ENCODE results near the gene FXYD3.

The FXYD3 gene

DNA sequence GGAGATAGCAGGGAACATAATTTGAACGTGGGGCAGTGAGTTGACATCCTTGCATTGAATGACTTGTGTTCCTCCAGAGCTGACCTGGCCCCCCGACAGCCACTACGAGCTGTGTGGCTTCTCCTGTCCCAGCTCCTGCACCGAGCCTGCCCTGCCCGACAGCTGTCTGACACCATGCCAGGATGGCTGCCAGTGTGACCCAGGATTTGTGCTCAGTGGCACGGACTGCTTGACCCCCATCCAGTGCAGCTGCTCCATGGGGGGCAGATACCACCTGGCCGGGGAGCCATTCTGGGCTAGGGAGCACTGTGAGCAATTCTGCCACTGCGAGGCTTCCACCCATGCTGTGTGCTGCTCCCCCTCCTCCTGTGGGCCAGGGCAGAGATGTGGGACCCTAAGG, 29.2 kb upstream of the FXYD3 start:
- no peaks in the 10 kb centered on the region for H3K27me3 ChIP-seq (ENCODE audit: control insufficient read depth, insufficient read depth, low read length)
- H3K27ac ChIP-seq (ENCODE audit: low read depth, low read length), result no peak overlapping the region
- no peaks in the 10 kb centered on the region for H3K36me3 ChIP-seq (ENCODE audit: control insufficient read depth, insufficient read depth, low read length)
- H3K9me3 ChIP-seq (ENCODE audit: control insufficient read depth, insufficient read depth, low read depth, low read length), result peaks cover 4% of the 10 kb centered on the region; the same call in 1 of the 2 replicates
- H3K4me1 ChIP-seq (ENCODE audit: control insufficient read depth, insufficient read depth, low read length), result peaks cover 32% of the 10 kb centered on the region
- no peak overlapping the region for H3K9ac ChIP-seq (ENCODE audit: low read length)
- no peak overlapping the region for H3K4me3 ChIP-seq (ENCODE audit: low read depth, low read length)

DNA sequence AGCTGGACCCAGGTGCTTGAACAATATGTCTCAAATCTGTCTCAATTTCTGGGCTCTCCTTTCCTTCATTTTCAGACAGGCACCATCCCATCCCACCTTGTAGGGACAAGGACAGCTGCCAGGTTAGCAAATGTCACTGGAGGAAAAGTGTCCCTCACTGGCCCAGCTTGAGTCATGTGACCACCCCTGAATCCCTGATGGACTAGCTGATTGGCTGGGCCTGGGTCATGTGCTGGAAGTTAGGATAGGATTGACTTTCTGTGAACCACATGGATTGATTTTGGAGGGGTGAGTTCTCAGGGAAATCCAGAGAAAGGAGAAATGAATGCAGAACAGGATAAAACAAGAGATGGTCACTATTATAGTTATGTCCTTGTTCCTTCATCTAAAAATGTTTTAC, 28.2 kb upstream of the FXYD3 start:
- Histone ChIP-seq H3K9ac (ENCODE audit: low read length) (no peak overlapping the region), H3K27me3 (ENCODE audit: control insufficient read depth, insufficient read depth, low read length) (no peaks in the 10 kb centered on the region), H3K4me1 (ENCODE audit: control insufficient read depth, insufficient read depth, low read length) (peaks cover 32% of the 10 kb centered on the region), H3K9me3 (ENCODE audit: control insufficient read depth, insufficient read depth, low read depth, low read length) (peaks cover 2% of the 10 kb centered on the region; the same call in 1 of the 2 replicates), H3K27ac (ENCODE audit: low read depth, low read length) (no peak overlapping the region), H3K4me3 (ENCODE audit: low read depth, low read length) (no peak overlapping the region), H3K36me3 (ENCODE audit: control insufficient read depth, insufficient read depth, low read length) (no peaks in the 10 kb centered on the region)

DNA sequence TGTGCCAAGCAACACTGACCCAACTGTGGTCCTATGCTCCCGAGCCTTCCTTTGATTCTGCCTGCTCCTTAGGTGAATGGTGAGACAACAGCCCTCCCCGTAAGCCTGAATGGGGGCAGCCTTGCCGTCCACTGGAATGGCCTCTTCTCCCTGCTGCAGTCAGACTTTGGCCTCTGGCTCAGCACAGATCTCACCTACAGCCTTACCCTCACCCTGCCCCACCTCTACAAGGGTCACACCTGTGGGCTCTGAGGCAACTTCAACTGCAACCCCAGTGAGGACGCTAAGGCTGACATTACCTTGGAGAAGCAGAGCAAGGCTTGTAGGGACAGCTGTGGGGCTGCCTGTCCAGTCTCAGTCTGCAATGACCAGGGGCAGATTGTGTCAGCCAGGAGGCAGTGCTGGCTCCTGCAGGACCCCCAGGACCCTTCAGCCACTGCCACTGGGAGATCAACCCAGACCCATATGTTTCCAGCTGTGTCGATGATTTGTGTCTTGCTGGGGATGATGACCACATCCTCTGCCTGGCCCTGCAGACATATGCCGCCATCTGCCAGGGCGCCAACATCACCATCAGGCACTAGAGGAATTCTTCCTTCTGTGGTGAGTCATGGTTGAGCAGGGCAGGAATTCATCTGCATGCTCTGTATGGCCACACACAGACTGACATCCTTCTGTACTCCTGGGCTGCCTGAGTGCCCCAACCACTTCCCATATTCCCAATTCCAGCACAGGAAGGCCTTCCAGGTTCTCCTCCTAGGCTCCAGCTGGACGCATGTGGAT, 27.3 kb upstream of the FXYD3 start:
- Histone ChIP-seq H3K36me3 (ENCODE audit: control insufficient read depth, insufficient read depth, low read length) (no peaks in the 10 kb centered on the region), H3K27ac (ENCODE audit: low read depth, low read length) (no peak overlapping the region), H3K4me1 (ENCODE audit: control insufficient read depth, insufficient read depth, low read length) (peaks cover 32% of the 10 kb centered on the region), H3K9ac (ENCODE audit: low read length) (no peak overlapping the region), H3K9me3 (ENCODE audit: control insufficient read depth, insufficient read depth, low read depth, low read length) (no peaks in the 10 kb centered on the region), H3K27me3 (ENCODE audit: control insufficient read depth, insufficient read depth, low read length) (no peaks in the 10 kb centered on the region), H3K4me3 (ENCODE audit: low read depth, low read length) (no peak overlapping the region)

DNA sequence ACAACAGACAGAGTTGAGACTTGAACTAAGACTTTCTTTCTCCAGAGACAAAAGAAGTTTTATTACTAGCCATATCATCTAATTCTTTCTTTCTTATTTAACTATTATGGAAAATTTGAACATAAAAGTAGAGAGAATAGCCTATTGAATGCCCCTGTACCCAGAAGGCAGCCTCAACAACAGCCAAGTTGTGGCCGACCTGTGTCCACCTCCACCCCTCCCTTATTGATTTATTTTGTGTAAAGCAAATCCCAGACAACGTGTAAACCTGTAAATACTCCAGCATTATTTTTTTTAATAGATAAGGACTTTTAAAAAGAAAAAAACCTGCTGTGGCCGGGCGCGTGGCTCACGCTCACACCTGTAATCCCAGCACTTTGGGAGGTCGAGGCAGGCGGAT, 26.1 kb upstream of the FXYD3 start:
- Histone ChIP-seq H3K27me3 (ENCODE audit: control insufficient read depth, insufficient read depth, low read length) (no peaks in the 10 kb centered on the region), H3K36me3 (ENCODE audit: control insufficient read depth, insufficient read depth, low read length) (no peaks in the 10 kb centered on the region), H3K4me3 (ENCODE audit: low read depth, low read length) (no peak overlapping the region), H3K27ac (ENCODE audit: low read depth, low read length) (no peak overlapping the region), H3K9ac (ENCODE audit: low read length) (no peak overlapping the region), H3K4me1 (ENCODE audit: control insufficient read depth, insufficient read depth, low read length) (peaks cover 25% of the 10 kb centered on the region), H3K9me3 (ENCODE audit: control insufficient read depth, insufficient read depth, low read depth, low read length) (no peaks in the 10 kb centered on the region)

DNA sequence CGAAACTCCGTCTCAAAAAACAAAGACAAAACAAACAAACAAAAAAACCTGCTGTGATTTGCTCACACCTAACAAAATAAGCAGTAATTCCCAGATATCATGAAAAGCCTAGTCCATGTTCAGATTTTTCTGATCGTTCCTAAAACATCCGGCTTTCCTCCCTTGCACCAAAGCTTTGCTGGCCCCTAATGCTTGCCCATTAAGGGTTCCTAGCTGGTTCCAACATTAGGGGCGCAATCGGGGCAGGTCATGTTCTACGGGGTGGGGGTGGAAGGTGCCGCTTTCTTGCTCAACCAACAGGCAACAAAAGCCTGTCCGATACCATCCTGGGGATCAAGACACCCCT, 25.5 kb upstream of the FXYD3 start:
- Histone ChIP-seq H3K36me3 (ENCODE audit: control insufficient read depth, insufficient read depth, low read length) (no peaks in the 10 kb centered on the region), H3K9me3 (ENCODE audit: control insufficient read depth, insufficient read depth, low read depth, low read length) (no peaks in the 10 kb centered on the region), H3K4me1 (ENCODE audit: control insufficient read depth, insufficient read depth, low read length) (peaks cover 24% of the 10 kb centered on the region), H3K27ac (ENCODE audit: low read depth, low read length) (no peak overlapping the region), H3K9ac (ENCODE audit: low read length) (peak overlapping the region; percentile 25), H3K27me3 (ENCODE audit: control insufficient read depth, insufficient read depth, low read length) (no peaks in the 10 kb centered on the region), H3K4me3 (ENCODE audit: low read depth, low read length) (no peak overlapping the region)

DNA sequence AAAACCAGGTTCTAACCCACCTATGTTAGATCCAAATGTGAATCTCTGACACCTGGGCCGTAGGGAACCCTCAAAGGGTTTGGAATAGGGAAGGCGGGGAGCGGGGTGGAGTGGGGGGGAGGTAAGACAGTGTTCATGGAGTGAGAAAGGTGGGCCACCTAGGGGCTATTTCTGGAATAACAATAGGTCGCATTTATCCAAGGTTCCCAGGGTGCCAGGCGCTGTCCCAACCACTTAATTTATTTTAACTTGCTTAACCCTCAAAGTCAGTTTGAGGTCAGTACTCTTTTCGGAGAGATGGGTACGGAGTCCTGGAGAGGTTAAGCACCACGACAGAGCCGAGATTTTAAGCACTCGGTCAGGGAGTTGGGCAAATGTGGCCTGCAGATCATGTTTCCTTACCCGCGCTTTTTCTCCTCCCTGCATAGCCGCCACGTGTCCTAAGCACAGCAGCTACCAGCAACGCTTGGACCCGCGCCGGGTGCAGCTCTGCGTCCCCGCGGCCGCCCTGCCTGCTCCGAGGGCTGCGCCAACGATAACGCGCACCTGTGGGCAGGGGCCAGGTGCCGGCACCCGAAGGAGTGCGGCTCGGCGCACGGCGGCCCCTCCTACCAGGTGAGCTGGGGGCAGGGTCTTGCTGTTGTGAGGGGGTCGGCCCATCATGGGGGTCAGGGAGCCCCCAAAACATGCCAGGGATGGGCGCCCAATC, 25.0 kb upstream of the FXYD3 start:
- H3K36me3 ChIP-seq (ENCODE audit: control insufficient read depth, insufficient read depth, low read length), result no peaks in the 10 kb centered on the region
- H3K9ac ChIP-seq (ENCODE audit: low read length), result peak overlapping the region; percentile 61
- H3K27me3 ChIP-seq (ENCODE audit: control insufficient read depth, insufficient read depth, low read length), result no peaks in the 10 kb centered on the region
- H3K9me3 ChIP-seq (ENCODE audit: control insufficient read depth, insufficient read depth, low read depth, low read length), result no peaks in the 10 kb centered on the region
- H3K4me1 ChIP-seq (ENCODE audit: control insufficient read depth, insufficient read depth, low read length), result peaks cover 24% of the 10 kb centered on the region
- peak overlapping the region; percentile 43; the same call in 1 of the 2 replicates for H3K4me3 ChIP-seq (ENCODE audit: low read depth, low read length)
- no peak overlapping the region for H3K27ac ChIP-seq (ENCODE audit: low read depth, low read length)

DNA sequence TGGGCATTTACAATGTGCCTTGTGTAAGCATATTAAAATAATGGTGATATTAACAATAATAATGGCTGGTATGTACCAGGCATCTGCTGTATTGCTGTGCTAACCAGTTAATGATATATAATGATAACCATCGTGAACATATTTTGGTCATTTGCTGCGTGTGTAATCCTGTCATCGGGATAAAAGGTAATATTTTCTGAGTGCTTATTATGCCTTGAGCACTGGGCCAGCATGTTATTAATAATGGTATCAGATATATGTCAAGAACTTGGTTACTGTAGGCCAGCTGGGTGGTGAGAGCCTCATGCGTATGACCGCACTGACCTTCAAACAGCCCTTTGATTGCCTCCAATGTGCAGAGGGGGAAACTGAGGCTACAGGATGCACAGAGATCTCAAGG, 22.2 kb upstream of the FXYD3 start:
- H3K4me1 ChIP-seq (ENCODE audit: control insufficient read depth, insufficient read depth, low read length), result peaks cover 23% of the 10 kb centered on the region
- H3K4me3 ChIP-seq (ENCODE audit: low read depth, low read length), result no peak overlapping the region
- H3K36me3 ChIP-seq (ENCODE audit: control insufficient read depth, insufficient read depth, low read length), result no peaks in the 10 kb centered on the region
- no peak overlapping the region for H3K27ac ChIP-seq (ENCODE audit: low read depth, low read length)
- no peak overlapping the region for H3K9ac ChIP-seq (ENCODE audit: low read length)
- no peaks in the 10 kb centered on the region for H3K9me3 ChIP-seq (ENCODE audit: control insufficient read depth, insufficient read depth, low read depth, low read length)
- H3K27me3 ChIP-seq (ENCODE audit: control insufficient read depth, insufficient read depth, low read length), result no peaks in the 10 kb centered on the region

DNA sequence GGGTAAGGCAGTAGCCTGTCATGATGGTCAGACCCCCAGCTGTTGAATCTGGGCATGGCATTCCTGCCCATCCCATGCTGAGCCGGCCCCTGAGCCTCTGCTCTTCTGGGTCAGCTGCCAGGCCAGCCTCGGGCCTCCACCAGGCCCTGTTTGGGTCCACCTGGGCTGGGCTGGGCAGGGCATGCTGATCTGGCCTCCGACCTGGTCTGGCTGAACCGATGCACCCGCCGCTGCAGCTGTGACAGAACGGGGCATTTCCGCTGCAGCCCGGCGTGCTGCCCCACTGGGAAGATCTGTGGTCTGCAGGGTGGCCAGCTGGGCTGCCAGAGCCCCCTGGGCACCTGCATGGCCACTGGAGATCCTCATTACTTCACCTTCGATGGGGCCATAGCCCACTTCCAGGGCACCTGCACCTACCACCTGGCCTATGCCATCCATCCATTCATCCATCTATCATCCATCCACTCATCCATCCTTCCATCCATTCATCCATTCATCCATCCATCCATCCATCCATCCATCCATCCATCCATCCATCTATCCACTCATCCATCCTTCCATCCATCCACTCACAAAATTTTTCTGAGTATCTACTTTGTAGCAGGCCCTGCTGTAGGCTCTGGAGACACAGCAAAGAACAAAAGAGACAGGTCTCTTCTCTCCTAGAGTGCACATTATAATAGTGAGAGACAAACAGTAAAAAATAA, 21.5 kb upstream of the FXYD3 start:
- Histone ChIP-seq H3K4me3 (ENCODE audit: low read depth, low read length) (no peak overlapping the region), H3K36me3 (ENCODE audit: control insufficient read depth, insufficient read depth, low read length) (no peaks in the 10 kb centered on the region), H3K27ac (ENCODE audit: low read depth, low read length) (no peak overlapping the region), H3K9me3 (ENCODE audit: control insufficient read depth, insufficient read depth, low read depth, low read length) (no peaks in the 10 kb centered on the region), H3K9ac (ENCODE audit: low read length) (no peak overlapping the region), H3K27me3 (ENCODE audit: control insufficient read depth, insufficient read depth, low read length) (no peaks in the 10 kb centered on the region), H3K4me1 (ENCODE audit: control insufficient read depth, insufficient read depth, low read length) (peaks cover 19% of the 10 kb centered on the region)

DNA sequence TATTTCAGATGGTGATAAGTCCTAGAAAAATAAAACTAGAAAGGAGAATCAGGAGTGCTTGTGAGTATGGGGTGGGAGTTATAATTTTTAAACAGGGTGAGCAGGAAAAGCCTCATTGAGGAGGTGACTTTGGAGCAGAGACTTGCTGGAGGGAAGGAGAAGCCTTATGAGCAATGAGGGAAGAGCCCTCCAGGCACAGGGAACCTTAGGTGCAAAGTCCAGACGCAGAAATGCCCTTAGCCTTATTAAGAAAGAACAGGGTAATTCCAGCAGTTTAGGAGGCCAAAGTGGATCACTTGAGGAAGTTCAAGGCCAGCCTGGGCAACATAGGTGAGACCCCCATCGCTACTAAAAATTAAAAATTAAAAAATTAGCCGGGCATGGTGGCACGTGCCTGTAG, 21.0 kb upstream of the FXYD3 start:
- H3K9ac ChIP-seq (ENCODE audit: low read length), result no peak overlapping the region
- H3K9me3 ChIP-seq (ENCODE audit: control insufficient read depth, insufficient read depth, low read depth, low read length), result no peaks in the 10 kb centered on the region
- no peak overlapping the region for H3K4me3 ChIP-seq (ENCODE audit: low read depth, low read length)
- H3K27me3 ChIP-seq (ENCODE audit: control insufficient read depth, insufficient read depth, low read length), result no peaks in the 10 kb centered on the region
- no peak overlapping the region for H3K27ac ChIP-seq (ENCODE audit: low read depth, low read length)
- H3K36me3 ChIP-seq (ENCODE audit: control insufficient read depth, insufficient read depth, low read length), result no peaks in the 10 kb centered on the region
- H3K4me1 ChIP-seq (ENCODE audit: control insufficient read depth, insufficient read depth, low read length), result peaks cover 15% of the 10 kb centered on the region

DNA sequence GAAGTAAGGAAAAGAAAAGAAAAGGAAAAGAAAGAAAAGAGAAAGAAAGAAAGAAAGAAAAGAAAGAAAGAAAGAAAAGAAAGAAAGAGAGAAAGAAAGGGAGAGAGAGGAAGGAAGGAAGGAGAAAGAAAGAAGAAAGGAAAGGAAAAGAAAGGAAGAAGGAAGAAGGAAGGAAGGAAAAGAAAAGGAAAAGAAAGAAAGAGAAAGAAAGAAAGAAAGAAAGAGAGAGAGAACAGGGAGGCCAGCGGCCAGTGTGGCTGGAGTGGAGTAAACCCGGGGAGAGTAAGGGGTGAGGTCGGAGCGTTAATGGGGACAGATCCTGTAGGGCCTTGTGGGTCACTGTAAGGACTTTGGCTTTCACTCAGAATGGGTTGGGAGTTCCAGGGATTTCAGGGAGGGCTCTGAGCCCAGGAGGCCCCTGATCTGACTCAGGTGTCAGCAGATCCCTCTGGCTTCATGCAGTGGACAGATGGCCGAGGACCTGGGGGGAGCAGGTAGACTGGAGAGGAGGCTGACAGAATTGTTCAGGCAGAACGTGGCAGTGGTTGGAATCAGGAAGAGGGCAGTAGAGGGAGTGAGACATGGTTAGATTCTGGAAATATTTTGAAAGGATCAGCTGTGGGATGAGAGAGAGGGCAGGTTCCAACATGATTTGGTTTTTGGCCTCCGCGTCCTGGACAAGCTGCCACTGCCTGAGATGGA, 19.8 kb upstream of the FXYD3 start:
- no peaks in the 10 kb centered on the region for H3K27me3 ChIP-seq (ENCODE audit: control insufficient read depth, insufficient read depth, low read length)
- H3K9ac ChIP-seq (ENCODE audit: low read length), result no peak overlapping the region
- H3K36me3 ChIP-seq (ENCODE audit: control insufficient read depth, insufficient read depth, low read length), result no peaks in the 10 kb centered on the region
- H3K4me1 ChIP-seq (ENCODE audit: control insufficient read depth, insufficient read depth, low read length), result peaks cover 8% of the 10 kb centered on the region
- no peak overlapping the region for H3K27ac ChIP-seq (ENCODE audit: low read depth, low read length)
- no peak overlapping the region for H3K4me3 ChIP-seq (ENCODE audit: low read depth, low read length)
- no peaks in the 10 kb centered on the region for H3K9me3 ChIP-seq (ENCODE audit: control insufficient read depth, insufficient read depth, low read depth, low read length)

Measured in HUES6 (cell line).